Stimulated activated CD8-positive, alpha-beta memory T cell treated with anti-CD3 and anti-CD28 coated beads, Interleukin-12 subunit alpha, Interleukin-12 subunit beta, amount 100 ng/mL, for 1 hour (primary cell): ENCODE results near the gene RAB27A.

Experiments used
- DNase-seq: peaks from one replicate; pipeline ENCODE4 v3.0.0-alpha.2; 2020; ENCODE audit warnings: low read depth

RAB27A gene

GRCh38 chr15:55222588-55222987, 67.0 kb downstream of the RAB27A start:
- no peak for DNase-seq

GRCh38 chr15:55221090-55222011, 68.3 kb downstream of the RAB27A start:
- DNase-seq = no peak

GRCh38 chr15:55220606-55221005, 69.0 kb downstream of the RAB27A start:
- DNase-seq = no peak

- DNase-seq = no peak
Observed at GRCh38 chr15:55218056-55218455, 71.6 kb downstream of the RAB27A start.

GRCh38 chr15:55204464-55204863, 85.1 kb downstream of the RAB27A start:
- DNase-seq = no peak

GRCh38 chr15:55202206-55202605, 87.4 kb downstream of the RAB27A start:
- no peak for DNase-seq

- no peak for DNase-seq
Observed at GRCh38 chr15:55198706-55199105, 90.9 kb downstream of the RAB27A start.

GRCh38 chr15:55197719-55198118, 91.9 kb downstream of the RAB27A start:
- DNase-seq = no peak

GRCh38 chr15:55197362-55197705, 92.3 kb downstream of the RAB27A start:
- DNase-seq = no peak

GRCh38 chr15:55196458-55197361, 92.9 kb downstream of the RAB27A start, which contains the start of gene RSL24D1:
Gene RSL24D1 (minus strand): TSS chr15:55196941. CDS start chr15:55196890, 51 bp downstream.
- peak; percentile 95 for DNase-seq

GRCh38 chr15:55195996-55196395, 93.6 kb downstream of the RAB27A start:
- no peak for DNase-seq

- no peak for DNase-seq
Observed at GRCh38 chr15:55194256-55194655, 95.4 kb downstream of the RAB27A start.

- no peak for DNase-seq
Observed at GRCh38 chr15:55186331-55186730, 103.3 kb downstream of the RAB27A start.

- no peak for DNase-seq
Observed at GRCh38 chr15:55183679-55184078, 105.9 kb downstream of the RAB27A start.

- no peak for DNase-seq
Observed at GRCh38 chr15:55179141-55179540, 110.5 kb downstream of the RAB27A start.

GRCh38 chr15:55170361-55170760, 119.3 kb downstream of the RAB27A start:
- no peak for DNase-seq

GRCh38 chr15:55168350-55168974, 121.2 kb downstream of the RAB27A start:
- DNase-seq = peak; percentile 8

GRCh38 chr15:55164284-55164683, 125.3 kb downstream of the RAB27A start:
- no peak for DNase-seq
